Stimulated activated CD8-positive, alpha-beta memory T cell treated with anti-CD3 and anti-CD28 coated beads, Interleukin-4, amount 100 ng/mL, for 24 hours (primary cell): Measurements from ENCODE around the gene CTIF.
"Not testable (repeated sequence)": the region's sequence is repeated elsewhere in the genome, so short reads cannot be mapped to it uniquely, and the experiment has no call there.

Experiments
- DNase-seq: peaks from one replicate; pipeline ENCODE4 v3.0.0-alpha.2; 2020; ENCODE audit warnings: low read depth

Gene CTIF

DNA sequence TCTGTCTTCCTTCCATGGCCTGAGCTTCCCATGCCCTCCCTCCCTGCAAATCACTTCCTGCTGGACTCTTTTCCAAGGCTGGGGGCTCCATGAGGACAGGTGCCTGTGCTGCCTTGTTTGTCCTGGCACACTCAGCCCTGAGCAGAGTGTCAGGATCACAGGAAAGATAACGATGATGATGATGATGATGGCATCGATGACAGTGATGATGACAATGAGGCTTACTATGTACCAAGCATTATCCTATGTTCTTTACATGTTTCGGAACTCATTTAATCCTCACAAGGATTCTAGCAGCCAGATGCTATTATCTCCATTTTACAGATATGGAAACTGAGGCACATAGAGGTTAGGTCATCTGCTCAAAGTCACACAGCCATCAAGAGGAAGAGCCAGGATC is 170.0 kb downstream of the CTIF start:
- DNase-seq: no peak

DNA sequence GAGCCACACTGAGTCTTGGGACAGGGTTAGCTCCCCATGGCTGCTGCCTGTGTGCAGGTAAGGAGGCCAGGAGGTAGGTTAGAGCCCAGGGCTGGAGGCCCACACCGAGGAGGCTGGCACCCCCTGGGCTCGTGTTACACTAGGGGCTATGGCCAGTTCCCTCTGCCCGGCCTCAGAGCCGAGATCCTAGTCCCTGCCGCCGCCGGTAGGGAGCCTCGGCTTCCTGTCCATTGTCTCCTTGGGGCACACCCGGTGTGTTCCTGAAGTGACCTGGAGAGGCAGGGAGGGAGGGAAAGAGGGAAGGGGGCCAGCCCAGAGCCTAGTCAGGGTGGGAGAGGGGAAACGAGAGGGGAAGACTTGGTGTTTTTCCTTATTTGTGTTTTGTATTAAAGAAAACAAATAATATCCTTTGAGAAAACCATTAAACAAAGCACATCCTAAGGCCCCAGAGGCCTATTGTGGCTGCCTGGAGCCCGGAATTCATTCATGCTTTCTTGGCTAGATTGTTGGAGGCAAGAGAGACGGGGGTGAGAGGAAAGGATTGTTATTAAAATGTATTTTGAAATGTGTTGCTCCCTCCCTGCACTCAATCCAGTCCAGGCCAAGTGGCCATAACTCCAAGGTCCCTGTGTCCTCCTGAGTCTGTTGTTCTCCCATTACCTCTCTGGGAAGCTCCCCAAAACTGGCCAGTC is 170.7 kb downstream of the CTIF start:
- no peak for DNase-seq

DNA sequence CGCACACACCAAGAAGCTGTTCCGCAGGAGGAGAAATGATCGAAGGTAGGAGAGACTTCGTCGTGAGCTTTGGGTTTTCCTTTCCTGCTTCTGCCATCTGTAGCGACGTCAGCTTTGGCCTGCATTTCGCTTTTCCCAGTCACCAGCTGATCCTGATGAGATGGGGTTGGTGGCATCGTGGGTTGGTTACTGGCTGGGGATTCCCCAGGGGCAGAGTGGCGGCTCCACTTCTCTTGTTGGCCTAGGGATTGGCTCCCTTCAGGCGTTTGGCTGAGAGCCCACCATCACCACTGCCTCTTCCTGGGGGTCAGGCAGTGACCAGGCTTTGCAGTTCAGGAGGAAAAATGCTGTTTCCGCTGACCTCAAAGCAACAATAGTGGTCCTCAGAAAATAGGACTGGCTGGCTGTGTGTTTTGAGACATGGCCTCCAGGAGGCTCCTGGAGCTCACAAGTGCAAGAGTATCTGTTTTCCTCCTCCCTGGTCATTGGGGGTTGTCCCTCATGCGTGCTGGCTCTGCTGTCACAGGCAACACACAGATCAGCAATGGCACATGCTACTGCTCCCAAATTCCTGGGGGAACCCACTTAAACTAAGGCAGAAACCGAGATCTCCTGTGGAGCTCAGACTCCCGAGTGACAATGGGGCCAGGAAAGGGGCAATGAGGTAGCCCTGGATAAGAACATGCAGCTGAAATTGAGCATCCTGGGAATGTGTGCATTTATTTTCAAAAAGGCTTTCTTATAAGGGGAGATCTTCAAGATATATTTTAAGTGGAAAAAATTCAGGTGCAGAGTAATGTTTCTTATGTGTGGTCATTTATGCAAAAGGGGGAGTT is 173.0 kb downstream of the CTIF start:
- DNase-seq: no peak

DNA sequence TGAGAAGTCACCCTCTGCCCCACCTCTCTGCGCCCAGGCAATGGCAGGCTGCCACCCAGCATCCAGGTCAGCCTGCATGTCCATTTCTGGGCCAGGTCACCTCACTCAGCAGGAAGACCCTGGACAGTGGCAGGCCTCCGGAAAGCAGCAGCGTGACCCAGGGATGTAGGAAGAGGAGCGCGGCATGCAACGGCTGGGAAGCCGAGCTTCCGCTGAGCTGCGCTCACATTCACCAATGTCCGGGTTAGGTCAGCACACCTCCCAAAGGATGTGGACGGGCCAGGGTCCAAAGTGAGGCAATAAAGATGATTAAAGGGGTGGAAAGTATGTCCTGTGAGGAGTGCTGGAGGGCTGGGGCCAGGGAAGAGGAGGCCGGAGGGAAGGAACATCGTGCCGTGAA is 174.5 kb downstream of the CTIF start:
- DNase-seq: no peak

DNA sequence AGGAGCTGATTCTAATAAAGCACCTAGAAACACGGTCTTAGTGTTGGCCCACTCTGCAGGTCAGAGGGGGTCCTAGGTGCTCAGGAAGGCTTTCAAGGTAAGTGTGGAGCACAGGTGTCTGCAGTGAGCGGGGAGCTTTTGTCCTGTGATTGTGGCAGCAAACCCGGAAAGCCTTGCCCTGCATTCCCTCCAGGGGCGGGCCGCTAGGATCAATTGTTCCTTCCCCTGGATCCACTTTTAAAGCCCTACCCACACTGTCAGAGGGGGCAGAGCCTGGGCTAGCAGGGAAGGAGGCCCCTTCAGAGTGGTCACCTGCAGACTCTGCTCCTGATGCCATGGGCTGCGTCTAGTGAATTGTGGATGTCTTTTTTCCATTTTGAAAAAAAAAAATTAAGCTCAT is 176.0 kb downstream of the CTIF start:
- no peak for DNase-seq

- DNase-seq: no peak
Observed at GRCh38 chr18:48715711-48716361, 177.0 kb downstream of the CTIF start.

GRCh38 chr18:48717227-48717626 is 178.4 kb downstream of the CTIF start:
- not testable (repeated sequence) for DNase-seq

DNA sequence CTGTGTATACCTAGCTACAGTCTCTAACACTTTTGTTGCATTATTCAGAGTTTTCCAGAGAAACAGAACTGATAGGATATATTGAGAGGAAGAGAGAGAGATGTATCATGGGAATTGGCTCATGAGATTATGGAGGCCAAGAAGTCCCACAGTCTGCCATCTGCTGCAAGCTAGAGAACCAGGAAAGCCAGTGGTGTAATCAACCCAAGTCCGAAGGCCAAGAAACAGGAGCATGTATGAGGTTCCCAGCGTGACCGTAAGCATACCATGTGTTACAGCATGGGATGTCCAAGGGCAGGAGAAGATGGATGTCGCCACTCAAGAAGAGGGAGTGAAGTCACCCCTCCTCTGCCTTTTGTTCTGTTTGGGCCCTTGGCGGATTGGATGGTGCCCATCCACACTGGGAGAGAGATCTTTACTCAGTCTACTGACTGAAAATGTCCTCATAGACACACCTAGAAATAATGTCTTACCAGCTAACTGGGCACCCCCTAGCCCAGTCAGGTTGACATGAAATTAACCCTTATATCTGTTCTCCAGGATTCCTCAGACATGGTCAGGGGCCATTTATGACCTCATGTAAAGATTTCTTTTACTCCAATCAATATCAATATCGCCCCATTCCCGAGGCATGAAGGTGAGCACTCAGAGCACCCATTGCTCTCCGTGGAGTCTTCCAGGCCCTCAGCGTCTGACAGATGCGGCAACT is 179.6 kb downstream of the CTIF start:
- DNase-seq: no peak

DNA sequence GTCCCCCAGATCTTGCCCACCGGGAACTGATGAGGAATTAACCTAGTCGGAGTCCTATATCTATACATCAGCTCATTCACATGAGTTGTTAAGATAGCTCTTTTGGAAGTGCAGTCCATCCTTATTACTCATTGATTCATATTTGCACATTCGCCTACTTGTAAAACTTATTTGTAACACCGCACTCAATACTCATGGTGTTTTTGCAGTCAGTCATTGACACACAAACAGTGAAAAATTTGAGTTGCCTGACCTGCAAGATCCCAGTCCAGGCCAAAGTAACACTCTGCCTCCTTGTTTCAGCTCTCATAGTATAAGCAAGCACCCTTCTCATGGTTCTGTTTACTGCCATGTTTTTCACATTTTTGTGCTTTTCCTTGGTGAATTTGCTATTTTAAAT is 180.6 kb downstream of the CTIF start:
- DNase-seq: no peak

- no peak for DNase-seq
Observed at GRCh38 chr18:48719974-48720654, 181.3 kb downstream of the CTIF start.

GRCh38 chr18:48720655-48721025 is 181.8 kb downstream of the CTIF start:
- DNase-seq: no peak

DNA sequence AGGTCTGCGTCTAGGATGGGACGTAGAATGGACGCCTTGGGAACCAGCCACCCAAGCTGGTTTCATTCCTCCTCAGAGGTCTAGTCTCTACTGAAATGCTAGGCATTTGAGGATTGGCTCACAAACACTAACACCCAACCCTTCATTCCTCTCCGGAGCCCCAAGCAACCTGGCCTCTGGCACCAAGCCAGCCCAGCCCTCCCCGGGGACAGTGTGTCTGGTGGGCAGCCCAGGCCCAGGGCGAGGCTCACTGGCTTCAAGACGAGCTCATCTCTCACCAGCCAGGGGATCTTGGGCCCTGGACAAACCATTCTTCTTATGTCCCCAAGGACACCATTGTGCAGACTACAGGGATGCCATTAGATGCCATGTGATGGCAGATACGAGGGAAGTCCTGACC is 182.5 kb downstream of the CTIF start:
- no peak for DNase-seq

DNA sequence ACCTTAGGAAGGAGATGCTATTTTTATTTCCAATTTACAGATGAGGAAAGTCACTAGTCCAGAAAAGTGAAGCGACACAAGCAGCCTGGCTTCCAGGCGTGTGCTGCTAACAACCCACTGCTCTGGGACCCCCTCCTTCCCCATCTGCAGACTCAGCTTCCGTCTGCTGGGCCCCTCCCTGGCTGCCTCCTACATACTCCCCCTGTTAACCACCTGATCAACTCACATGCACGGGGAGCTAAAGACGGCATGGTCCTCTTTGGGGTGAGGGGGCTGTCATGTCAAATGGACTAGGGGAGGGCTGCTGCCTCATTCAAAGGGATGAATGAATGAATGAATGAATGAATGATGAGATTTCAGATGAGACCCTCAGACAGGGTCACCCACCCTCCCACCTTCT is 184.2 kb downstream of the CTIF start:
- no peak for DNase-seq

DNA sequence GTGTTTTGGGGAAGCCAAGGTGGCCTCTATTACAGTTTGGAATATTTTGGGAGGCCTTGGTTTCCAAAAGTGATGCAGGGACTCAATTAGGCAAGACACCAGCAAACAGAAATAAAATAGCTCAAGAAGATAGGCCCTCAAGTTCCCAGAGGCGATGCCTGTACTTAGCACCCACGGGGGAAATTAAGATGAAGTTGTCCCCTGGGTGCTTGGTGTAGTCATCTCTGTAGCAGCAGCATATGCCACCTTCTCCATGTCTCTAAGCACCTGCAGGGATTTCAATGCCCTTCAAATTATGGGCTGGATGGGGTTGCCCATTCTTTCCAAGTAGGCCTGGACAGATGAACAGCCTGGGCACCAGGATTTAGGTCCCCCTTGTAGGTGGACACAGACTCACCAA is 185.0 kb downstream of the CTIF start:
- DNase-seq: no peak

GRCh38 chr18:48724442-48724841 is 185.6 kb downstream of the CTIF start:
- no peak for DNase-seq

DNA sequence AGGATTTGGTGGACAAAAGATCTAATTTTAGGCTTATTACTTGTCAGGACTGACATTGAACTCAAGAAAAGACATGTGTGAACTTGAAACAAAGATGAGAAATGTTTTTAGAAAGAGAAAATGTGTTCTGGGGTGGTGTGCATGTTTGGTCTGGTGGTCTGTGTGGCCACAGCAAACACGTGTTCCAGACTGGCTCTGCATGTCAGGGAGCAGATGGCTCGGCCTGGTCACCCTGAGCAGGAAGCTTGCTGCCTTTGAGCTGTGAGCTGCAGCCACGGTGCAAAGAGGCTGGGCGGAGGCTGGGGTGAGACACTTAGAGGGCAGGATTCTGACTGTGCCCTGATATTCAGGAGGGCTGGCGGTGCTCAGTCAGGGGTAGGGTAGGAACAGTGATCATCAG is 186.1 kb downstream of the CTIF start:
- DNase-seq: no peak

GRCh38 chr18:48725562-48725961 is 186.7 kb downstream of the CTIF start:
- DNase-seq: no peak

GRCh38 chr18:48727681-48728080 is 188.8 kb downstream of the CTIF start:
- no peak for DNase-seq

DNA sequence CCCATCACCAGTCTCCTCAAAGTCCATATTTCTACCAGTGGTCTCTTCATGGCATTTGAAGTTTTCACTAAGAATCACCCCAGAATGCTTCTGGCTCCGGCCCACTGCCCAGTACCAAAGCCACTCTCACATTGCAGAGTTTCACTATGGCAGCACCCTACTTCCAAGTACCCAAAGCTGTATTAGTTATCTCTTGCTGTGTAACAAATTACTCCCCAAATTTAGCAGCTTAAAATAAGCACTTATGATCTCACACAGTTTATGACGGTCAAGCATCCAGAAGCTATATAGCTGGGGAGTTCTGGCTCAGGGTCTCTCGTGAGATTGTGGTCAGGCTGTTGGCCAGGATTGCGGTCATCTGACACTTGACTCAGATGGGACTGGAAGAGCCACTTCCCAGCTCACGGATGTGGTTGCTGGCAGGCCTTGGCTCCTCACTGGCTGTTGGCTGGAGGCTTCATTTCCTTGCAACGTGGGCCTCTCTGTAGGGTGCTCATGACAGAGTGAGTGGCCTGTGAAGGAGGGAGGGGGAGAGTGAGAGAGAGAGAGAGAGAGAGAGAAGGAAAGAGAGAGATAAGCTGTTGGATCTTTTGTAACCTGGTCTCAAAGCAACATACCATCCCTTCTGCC is 189.5 kb downstream of the CTIF start:
- DNase-seq: no peak

DNA sequence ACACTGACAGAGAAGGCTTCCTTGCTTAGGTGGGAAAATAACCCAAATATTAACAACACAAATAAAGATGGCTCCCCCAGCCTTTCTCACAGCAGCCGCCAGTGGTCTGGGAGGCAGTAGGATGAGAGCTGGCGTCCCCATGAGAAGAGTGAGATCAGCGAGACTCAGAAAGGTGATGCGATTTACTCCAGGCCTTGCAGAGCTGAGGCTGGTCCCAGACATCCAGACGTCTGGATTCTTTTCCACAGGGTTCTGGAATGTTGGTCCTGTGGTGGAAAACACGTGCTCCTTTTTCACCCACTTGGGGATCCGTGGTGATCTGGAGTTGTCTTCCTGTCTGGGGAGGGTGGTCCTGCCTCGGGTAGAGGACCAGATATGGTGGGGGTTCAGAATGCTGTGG is 190.6 kb downstream of the CTIF start:
- no peak for DNase-seq

DNA sequence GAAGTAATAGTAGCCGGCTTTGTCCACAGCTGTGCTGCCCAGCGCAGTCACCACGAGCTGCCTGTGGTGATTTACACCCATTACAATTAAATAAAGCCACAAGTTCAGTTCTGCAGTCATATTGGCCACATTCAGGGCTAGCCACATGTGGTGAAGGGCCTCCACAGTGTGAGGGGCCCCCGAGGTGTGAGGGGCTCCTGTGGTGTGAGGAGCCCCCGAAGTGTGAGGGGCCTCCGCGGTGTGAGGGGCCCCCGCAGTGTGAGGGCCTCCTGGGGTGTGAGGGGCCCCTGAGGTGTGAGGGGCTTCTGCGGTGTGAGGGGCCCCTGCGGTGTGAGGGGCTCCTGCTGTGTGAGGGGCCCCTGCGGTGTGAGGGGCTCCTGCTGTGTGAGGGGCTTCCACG is 191.2 kb downstream of the CTIF start:
- DNase-seq: no peak
